OCI-LY1 (cell line): ENCODE results near the gene TP73.

ENCODE experiments used
- CTCF ChIP-seq: fragments of 200-600 bp; sonication (generic), shearing (Covaris generic); IDR thresholded peaks from 2 replicates; pipeline ENCODE4 v1.5.1; 2017; ENCODE audit warnings: mild to moderate bottlenecking, antibody characterized with exemption, low read length, moderate library complexity, mixed read lengths
- EZH2 ChIP-seq: fragments of 200-600 bp; sonication (generic), shearing (Covaris generic); IDR thresholded peaks from 2 replicates; pipeline ENCODE4 v1.8.0; 2017; ENCODE audit warnings: borderline replicate concordance, mixed run types, mild to moderate bottlenecking, antibody characterized with exemption, low read length, moderate library complexity, mixed read lengths

- TF ChIP-seq CTCF (no peak), EZH2 (no peak)
Measured at GRCh38 chr1:3659093-3659492, 6.8 kb downstream of the TP73 start.
